Measurements from ENCODE around the gene MTHFR.

GRCh38 chr1:11802616-11802972 lies 3.2 kb downstream of the MTHFR start:
- TF ChIP-seq POLR2A (IDR thresholded peaks at IDR 0.05), result peak; percentile 41 to 72
- no peak for TF ChIP-seq CTCF (IDR thresholded peaks at IDR 0.05 in 4 of 5, conservative IDR thresholded peaks at IDR 0.05 in 1 of 5)

Data from gastrocnemius medialis (tissue), 4 donors.